Activated CD4-positive, alpha-beta T cell treated with anti-CD3 and anti-CD28 coated beads, Interleukin-2, amount 50 U/mL, for 1 hour (primary cell): ENCODE data around the gene NPR3.

Experiments used
- DNase-seq: peaks from one replicate; pipeline ENCODE4 v3.0.0-alpha.2; 2020

The NPR3 gene

GRCh38 chr5:32814620-32815019 lies 103.5 kb downstream of the NPR3 start:
- DNase-seq, result no peak

- no peak for DNase-seq
Measured at GRCh38 chr5:32827981-32828380, 116.9 kb downstream of the NPR3 start.

- DNase-seq, result no peak
Measured at GRCh38 chr5:32828492-32828891, 117.4 kb downstream of the NPR3 start.

- DNase-seq, result no peak
Measured at GRCh38 chr5:32831624-32832023, 120.5 kb downstream of the NPR3 start.

- no peak for DNase-seq
Measured at GRCh38 chr5:32833127-32833526, 122.0 kb downstream of the NPR3 start.

- DNase-seq, result no peak
Measured at GRCh38 chr5:32833663-32834062, 122.5 kb downstream of the NPR3 start.

- DNase-seq, result no peak
Measured at GRCh38 chr5:32834251-32834650, 123.1 kb downstream of the NPR3 start.

- DNase-seq, result no peak
Measured at GRCh38 chr5:32836176-32836575, 125.1 kb downstream of the NPR3 start.

- no peak for DNase-seq
Measured at GRCh38 chr5:32837211-32837610, 126.1 kb downstream of the NPR3 start.

GRCh38 chr5:32839106-32839505 lies 128.0 kb downstream of the NPR3 start:
- no peak for DNase-seq

- DNase-seq, result no peak
Measured at GRCh38 chr5:32840606-32841005, 129.5 kb downstream of the NPR3 start.
